Fibroblast of pulmonary artery (primary cell): ENCODE data around the gene DCDC2B.

Source experiments
- DNase-seq: peaks from one replicate; pipeline ENCODE4 v3.0.0-alpha.2; 2010; ENCODE audit warnings: low read depth
- H3K4me3 ChIP-seq: replicated peaks from 2 replicates; pipeline ENCODE4 v1.5.1; 2011; ENCODE audit warnings: low read depth, mild to moderate bottlenecking, control low read depth, low read length, moderate library complexity
- CTCF ChIP-seq: IDR thresholded peaks from 2 replicates; pipeline ENCODE4 v1.5.1; 2011; ENCODE audit warnings: mild to moderate bottlenecking, control low read depth, low read length, inconsistent platforms; ENCODE audit errors: missing control alignments

DCDC2B gene

GRCh38 chr1:32247452-32247851 lies 38.6 kb downstream of the DCDC2B start:
- H3K4me3 ChIP-seq = no peak overlapping the region
- DNase-seq = no peak
- no peak for TF ChIP-seq CTCF

- no peak overlapping the region for H3K4me3 ChIP-seq
- DNase-seq = peak; percentile 73
Observed at GRCh38 chr1:32247983-32248889, 39.3 kb downstream of the DCDC2B start.

GRCh38 chr1:32249831-32250525 lies 41.1 kb downstream of the DCDC2B start:
- DNase-seq = peak; percentile 58
- no peak overlapping the region for H3K4me3 ChIP-seq
- TF ChIP-seq CTCF = no peak

More at GRCh38 chr1:32247983-32248889, 39.3 kb downstream of the DCDC2B start:
- TF ChIP-seq CTCF = peak; percentile 70

GRCh38 chr1:32250893-32251716 lies 42.2 kb downstream of the DCDC2B start, which contains the start of gene LCK:
Gene LCK, plus strand, starts transcription at chr1:32251265. Its CDS starts 23,065 bp downstream, at chr1:32274330.
- no peak for DNase-seq
- TF ChIP-seq CTCF = no peak

GRCh38 chr1:32255072-32256071 lies 46.5 kb downstream of the DCDC2B start:
- no peak for TF ChIP-seq CTCF
- no peak overlapping the region for H3K4me3 ChIP-seq
- DNase-seq = no peak

More at GRCh38 chr1:32250893-32251716, 42.2 kb downstream of the DCDC2B start, which contains the start of gene LCK:
- H3K4me3 ChIP-seq = no peak within 1 kb of the TSS
